Smooth muscle cell (in vitro differentiated cells): ENCODE measurements around the gene COL9A3. TPM values are rescaled to one million over a fixed set of nuclear protein-coding genes. Genes with fewer than 3 reads are reported as not detected.

Experiments used
- DNase-seq: peaks from one replicate; lab custom pipeline; 2025; ENCODE audit not compliant: unreplicated experiment; lab: John Stamatoyannopoulos, UW
- H2AFZ ChIP-seq: fragments of 200-600 bp; sonication (generic); 2 replicates; pipeline ENCODE4 v1.6.0; 2016; ENCODE audit warnings: antibody characterized with exemption, low read depth, mild to moderate bottlenecking
- H3F3A ChIP-seq: fragments of 200-600 bp; sonication (generic); 2 replicates; pipeline ENCODE4 v1.6.0; 2017; ENCODE audit warnings: antibody characterized with exemption, low read depth
- H3K27ac ChIP-seq: fragments of 200-600 bp; sonication (generic); 2 replicates; pipeline ENCODE4 v1.5.1; 2016; ENCODE audit warnings: low read depth, mild to moderate bottlenecking
- H3K27me3 ChIP-seq: fragments of 200-600 bp; sonication (generic); 2 replicates; pipeline ENCODE4 v1.6.1; 2016; ENCODE audit warnings: low read depth, mild to moderate bottlenecking
- H3K36me3 ChIP-seq: fragments of 200-600 bp; sonication (generic); 2 replicates; pipeline ENCODE4 v1.5.1; 2016; ENCODE audit warnings: low read depth
- H3K4me1 ChIP-seq: fragments of 200-600 bp; sonication (generic); 2 replicates; pipeline ENCODE4 v1.5.1; 2016; ENCODE audit warnings: low read depth
- H3K4me2 ChIP-seq: fragments of 200-600 bp; sonication (generic); 2 replicates; pipeline ENCODE4 v1.6.0; 2016; ENCODE audit warnings: mild to moderate bottlenecking
- H3K4me3 ChIP-seq: fragments of 200-600 bp; sonication (generic); 2 replicates; pipeline ENCODE4 v1.5.1; 2016; ENCODE audit warnings: mild to moderate bottlenecking
- H3K79me2 ChIP-seq: fragments of 200-600 bp; sonication (generic); 2 replicates; pipeline ENCODE4 v1.6.0; 2016; ENCODE audit warnings: low read depth, mild to moderate bottlenecking
- H3K9ac ChIP-seq: fragments of 200-600 bp; sonication (generic); 2 replicates; pipeline ENCODE4 v1.6.0; 2016; ENCODE audit warnings: low read depth
- H3K9me3 ChIP-seq: fragments of 200-600 bp; sonication (generic); replicated peaks from 2 replicates; pipeline ENCODE4 v1.5.1; 2016; ENCODE audit warnings: low read depth
- H4K20me1 ChIP-seq: fragments of 200-600 bp; sonication (generic); 2 replicates; pipeline ENCODE4 v1.6.0; 2016; ENCODE audit warnings: low read depth
- CTCF ChIP-seq: fragments of 200-600 bp; sonication (generic); IDR thresholded peaks from 2 replicates; pipeline ENCODE4 v1.5.1; 2017; ENCODE audit warnings: borderline replicate concordance, mild to moderate bottlenecking, antibody characterized with exemption; ENCODE audit not compliant: insufficient read depth, poor library complexity, severe bottlenecking
- WGBS: methylation state at CpG from one replicate; pipeline ENCODE4 v1.1.7; 2016; ENCODE audit warnings: low lambda C conversion rate; 5-methylcytosine and 5-hydroxymethylcytosine counted together
- polyA plus RNA-seq: library from polyadenylated mRNA; unstranded; fragments of >200 nt; fragmentation: Nextera tagmentation; extraction: Ambion mirVana; gene quantifications from 2 replicates; pipeline ENCODE4 v1.2.1, GENCODE V29; 2016
- total RNA-seq: library from RNA; depleted of rRNA; stranded (reverse); fragments of >200 nt; gene quantifications from 2 replicates; pipeline ENCODE4 v1.2.3, GENCODE V29; 2014

The COL9A3 gene
- total and polyA plus RNA-seq, 2 experiments from 2014 or later: 23.0 to 77.4 TPM

GRCh38 chr20:62806383-62807050 lies 10.3 kb upstream of the COL9A3 start:
- no peak overlapping the region for H3K9ac ChIP-seq
- H4K20me1 ChIP-seq: peaks cover 40% of the 10 kb centered on the region
- peaks cover 21% of the 10 kb centered on the region for H3K79me2 ChIP-seq
- no peak for DNase-seq
- H3F3A ChIP-seq: peaks cover 7% of the 10 kb centered on the region
- TF ChIP-seq CTCF: no peak
- H3K4me2 ChIP-seq: peak overlapping the region; percentile 97
- no peaks in the 10 kb centered on the region for H3K27me3 ChIP-seq
- 90% methylated on average over 8 of the region's 11 CpGs for WGBS
- H3K9me3 ChIP-seq: no peaks in the 10 kb centered on the region
- no peaks in the 10 kb centered on the region for H3K36me3 ChIP-seq
- H3K4me3 ChIP-seq: peak overlapping the region; percentile 97
- no peak overlapping the region for H3K27ac ChIP-seq
- H3K4me1 ChIP-seq: peaks cover 4% of the 10 kb centered on the region
- H2AFZ ChIP-seq: no peak overlapping the region

- H3K36me3 ChIP-seq: no peaks in the 10 kb centered on the region
- H3K27ac ChIP-seq: no peak overlapping the region
- H4K20me1 ChIP-seq: peaks cover 40% of the 10 kb centered on the region
- peaks cover 21% of the 10 kb centered on the region for H3K79me2 ChIP-seq
- no peak for DNase-seq
- no peak overlapping the region for H2AFZ ChIP-seq
- no peak overlapping the region for H3K4me2 ChIP-seq
- H3F3A ChIP-seq: peaks cover 7% of the 10 kb centered on the region
- 93% methylated on average over 23 of the region's 23 CpGs for WGBS
- H3K9me3 ChIP-seq: no peaks in the 10 kb centered on the region
- peaks cover 4% of the 10 kb centered on the region for H3K4me1 ChIP-seq
- no peak overlapping the region for H3K9ac ChIP-seq
- H3K27me3 ChIP-seq: no peaks in the 10 kb centered on the region
- no peak overlapping the region for H3K4me3 ChIP-seq
- no peak for TF ChIP-seq CTCF
These were observed 9.2 kb upstream of the COL9A3 start for GRCh38 chr20:62807444-62808210.

- Histone ChIP-seq H3K9ac (no peak overlapping the region), H3K4me2 (no peak overlapping the region), H2AFZ (no peak overlapping the region), H4K20me1 (peaks cover 40% of the 10 kb centered on the region), H3K36me3 (no peaks in the 10 kb centered on the region), H3F3A (peaks cover 7% of the 10 kb centered on the region), H3K27me3 (no peaks in the 10 kb centered on the region), H3K4me3 (no peak overlapping the region), H3K79me2 (peaks cover 21% of the 10 kb centered on the region), H3K9me3 (no peaks in the 10 kb centered on the region), H3K4me1 (peaks cover 4% of the 10 kb centered on the region), H3K27ac (no peak overlapping the region)
- DNase-seq: peak; percentile 45
- peak; percentile 96 for TF ChIP-seq CTCF
- WGBS: 47% methylated on average over 21 of the region's 21 CpGs
These were observed 8.5 kb upstream of the COL9A3 start for GRCh38 chr20:62808211-62808865.
